ENCODE results near the gene RCBTB1. TPM values are rescaled to one million over a fixed set of nuclear protein-coding genes. Genes with fewer than 3 reads are reported as not detected.
A peak's percentile ranks its signal among the peaks of the same experiment; 100 is the strongest.

RCBTB1 gene
- total and polyA plus RNA-seq, 2 donors from 2014 or later: 14.8 to 18.9 TPM

- no peaks in the 10 kb centered on the region for H3K9me3 ChIP-seq (ENCODE audit: control insufficient read depth in 2 of 3, insufficient read depth in 1 of 3, low read length in 3 of 3)
- peaks cover 0 to 3% (median 0%) of the 10 kb centered on the region in 3 donors for H3K4me1 ChIP-seq (ENCODE audit: control insufficient read depth in 2 of 3, insufficient read depth in 2 of 3, low read depth in 1 of 3, low read length in 3 of 3)
- no peak overlapping the region for H3K27ac ChIP-seq (ENCODE audit: low read depth in 2 of 2, low read length in 2 of 2)
- no peak overlapping the region for H3K4me3 ChIP-seq (ENCODE audit: low read length in 3 of 3)
- no peak for DNase-seq
- no peaks in the 10 kb centered on the region for H3K27me3 ChIP-seq (ENCODE audit: control insufficient read depth, insufficient read depth, low read length)
- H3K9ac ChIP-seq (ENCODE audit: low read length in 3 of 3): no peak overlapping the region
- FAIRE-seq: no peak
- intact Hi-C loops (cut with DNase I): loop anchor here (5.0 kb wide), 1 partner anchor 311 kb away; no protein-coding TSS in a partner anchor
- TF ChIP-seq, protein P1, sequence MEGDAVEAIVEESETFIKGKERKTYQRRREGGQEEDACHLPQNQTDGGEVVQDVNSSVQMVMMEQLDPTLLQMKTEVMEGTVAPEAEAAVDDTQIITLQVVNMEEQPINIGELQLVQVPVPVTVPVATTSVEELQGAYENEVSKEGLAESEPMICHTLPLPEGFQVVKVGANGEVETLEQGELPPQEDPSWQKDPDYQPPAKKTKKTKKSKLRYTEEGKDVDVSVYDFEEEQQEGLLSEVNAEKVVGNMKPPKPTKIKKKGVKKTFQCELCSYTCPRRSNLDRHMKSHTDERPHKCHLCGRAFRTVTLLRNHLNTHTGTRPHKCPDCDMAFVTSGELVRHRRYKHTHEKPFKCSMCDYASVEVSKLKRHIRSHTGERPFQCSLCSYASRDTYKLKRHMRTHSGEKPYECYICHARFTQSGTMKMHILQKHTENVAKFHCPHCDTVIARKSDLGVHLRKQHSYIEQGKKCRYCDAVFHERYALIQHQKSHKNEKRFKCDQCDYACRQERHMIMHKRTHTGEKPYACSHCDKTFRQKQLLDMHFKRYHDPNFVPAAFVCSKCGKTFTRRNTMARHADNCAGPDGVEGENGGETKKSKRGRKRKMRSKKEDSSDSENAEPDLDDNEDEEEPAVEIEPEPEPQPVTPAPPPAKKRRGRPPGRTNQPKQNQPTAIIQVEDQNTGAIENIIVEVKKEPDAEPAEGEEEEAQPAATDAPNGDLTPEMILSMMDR (IDR thresholded peaks at IDR 0.05; ENCODE audit: borderline replicate concordance, extremely low read depth, insufficient read depth): no peak
- H3K36me3 ChIP-seq (ENCODE audit: control insufficient read depth in 2 of 3, insufficient read depth in 3 of 3, low read length in 3 of 3): no peaks in the 10 kb centered on the region
Observed at GRCh38 chr13:49608651-49609331, 23.4 kb upstream of the RCBTB1 start.

DNA sequence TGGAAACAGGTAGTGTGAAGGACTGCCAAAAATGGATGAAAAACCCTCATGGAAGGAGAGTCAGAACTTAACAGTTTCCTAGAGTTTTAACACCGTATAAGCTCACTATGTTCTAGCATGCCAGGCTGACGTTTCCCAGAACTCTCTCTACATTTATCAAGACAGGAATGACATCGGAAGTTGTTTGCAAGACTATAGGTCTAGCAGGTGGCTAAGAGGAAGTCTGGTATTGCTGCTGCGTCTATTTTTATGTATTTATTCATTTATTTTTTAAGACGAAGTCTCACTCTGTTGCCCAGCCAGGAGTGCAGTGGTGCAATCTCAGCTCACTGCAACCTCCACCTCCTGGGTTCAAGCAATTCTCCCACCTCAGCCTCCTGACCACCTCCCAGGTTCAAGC is 22.4 kb upstream of the RCBTB1 start:
- Histone ChIP-seq H3K9ac (ENCODE audit: low read length in 3 of 3) (no peak overlapping the region), H3K4me1 (ENCODE audit: control insufficient read depth in 2 of 3, insufficient read depth in 2 of 3, low read depth in 1 of 3, low read length in 3 of 3) (peaks cover 0 to 3% (median 0%) of the 10 kb centered on the region in 3 donors), H3K27me3 (ENCODE audit: control insufficient read depth, insufficient read depth, low read length) (no peaks in the 10 kb centered on the region), H3K36me3 (ENCODE audit: control insufficient read depth in 2 of 3, insufficient read depth in 3 of 3, low read length in 3 of 3) (no peaks in the 10 kb centered on the region), H3K9me3 (ENCODE audit: control insufficient read depth in 2 of 3, insufficient read depth in 1 of 3, low read length in 3 of 3) (no peaks in the 10 kb centered on the region), H3K4me3 (ENCODE audit: low read length in 3 of 3) (no peak overlapping the region), H3K27ac (ENCODE audit: low read depth in 2 of 2, low read length in 2 of 2) (no peak overlapping the region)
- TF ChIP-seq, protein P1 (IDR thresholded peaks at IDR 0.05; ENCODE audit: borderline replicate concordance, extremely low read depth, insufficient read depth): no peak
- DNase-seq: no peak
- no peak for FAIRE-seq
- intact Hi-C loops (cut with DNase I): loop anchor here (5.0 kb wide), 1 partner anchor 310 kb away; no protein-coding TSS in a partner anchor

DNA sequence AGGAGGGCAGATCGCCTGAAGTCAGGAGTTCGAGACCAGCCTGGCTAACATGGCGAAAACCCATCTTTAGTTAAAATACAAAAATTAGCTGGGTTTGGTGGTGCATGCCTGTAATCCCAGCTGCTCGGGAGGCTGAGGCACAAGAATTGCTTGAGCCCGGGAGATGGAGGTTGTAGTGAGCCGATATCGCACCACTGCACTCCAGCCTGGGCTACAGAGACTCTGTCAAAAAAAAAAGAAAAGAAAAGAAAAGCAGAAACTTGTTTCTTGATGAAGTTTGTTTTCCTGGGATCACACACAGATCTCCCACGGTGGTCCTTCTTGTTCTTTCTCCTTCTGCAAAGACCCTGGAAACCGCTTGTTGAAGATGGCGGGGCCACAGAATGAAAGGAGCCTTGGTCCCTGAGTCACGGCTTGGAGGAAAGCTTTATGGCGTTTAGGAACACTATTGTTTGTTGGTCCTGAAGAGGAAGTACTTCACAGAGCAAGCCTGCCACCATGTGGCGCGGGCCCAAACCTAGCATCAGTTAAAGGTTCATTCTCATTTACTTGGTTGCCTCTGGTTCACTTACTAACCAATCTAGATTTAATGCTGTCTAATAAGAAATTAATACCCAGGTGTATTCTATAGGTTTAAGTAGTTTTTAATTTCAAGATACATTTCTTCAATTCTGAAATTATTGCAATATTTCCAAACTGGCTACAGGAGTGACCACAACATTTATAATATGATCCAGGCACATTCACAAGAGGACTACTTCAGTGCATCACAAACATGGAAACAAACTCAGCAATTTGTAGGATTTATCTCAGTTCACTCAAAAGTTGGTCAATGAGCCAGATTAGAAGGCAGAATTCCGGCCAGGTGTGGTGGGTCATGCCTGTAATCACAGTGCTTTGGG is 21.6 kb upstream of the RCBTB1 start:
- H3K9me3 ChIP-seq (ENCODE audit: control insufficient read depth in 2 of 3, insufficient read depth in 1 of 3, low read length in 3 of 3): no peaks in the 10 kb centered on the region
- H3K27ac ChIP-seq (ENCODE audit: low read depth in 2 of 2, low read length in 2 of 2): no peak overlapping the region
- H3K4me3 ChIP-seq (ENCODE audit: low read length in 3 of 3): peak overlapping the region; percentile 18 to 52 (median 45)
- intact Hi-C loops (cut with DNase I): loop anchor here (5.0 kb wide), 1 partner anchor 310 kb away; no protein-coding TSS in a partner anchor
- H3K4me1 ChIP-seq (ENCODE audit: control insufficient read depth in 2 of 3, insufficient read depth in 2 of 3, low read depth in 1 of 3, low read length in 3 of 3): peaks cover 0 to 3% (median 0%) of the 10 kb centered on the region in 3 donors
- H3K27me3 ChIP-seq (ENCODE audit: control insufficient read depth, insufficient read depth, low read length): no peaks in the 10 kb centered on the region
- DNase-seq (peak; percentile 85 to 95 (median 92)), FAIRE-seq (peak; percentile 97)
- no peaks in the 10 kb centered on the region for H3K36me3 ChIP-seq (ENCODE audit: control insufficient read depth in 2 of 3, insufficient read depth in 3 of 3, low read length in 3 of 3)
- TF ChIP-seq, protein P1 (IDR thresholded peaks at IDR 0.05; ENCODE audit: borderline replicate concordance, extremely low read depth, insufficient read depth): peak; percentile 90
- H3K9ac ChIP-seq (ENCODE audit: low read length in 3 of 3): no peak overlapping the region

All from kidney (tissue), 14 donors.